GM12872 (cell line): ENCODE results near the gene GPX2.
A peak's percentile ranks its signal among the peaks of the same experiment; 100 is the strongest.

ENCODE experiments used
- CTCF ChIP-seq: IDR thresholded peaks from 3 replicates; pipeline ENCODE4 v1.5.1; 2011; ENCODE audit warnings: low read depth, mild to moderate bottlenecking, low read length, moderate library complexity; ENCODE audit not compliant: insufficient read depth

The GPX2 gene

GRCh38 chr14:64956697-64957406 lies 14.3 kb upstream of the GPX2 start:
- TF ChIP-seq CTCF = no peak

- TF ChIP-seq CTCF = no peak
Measured at GRCh38 chr14:64955297-64955696, 12.8 kb upstream of the GPX2 start.

DNA sequence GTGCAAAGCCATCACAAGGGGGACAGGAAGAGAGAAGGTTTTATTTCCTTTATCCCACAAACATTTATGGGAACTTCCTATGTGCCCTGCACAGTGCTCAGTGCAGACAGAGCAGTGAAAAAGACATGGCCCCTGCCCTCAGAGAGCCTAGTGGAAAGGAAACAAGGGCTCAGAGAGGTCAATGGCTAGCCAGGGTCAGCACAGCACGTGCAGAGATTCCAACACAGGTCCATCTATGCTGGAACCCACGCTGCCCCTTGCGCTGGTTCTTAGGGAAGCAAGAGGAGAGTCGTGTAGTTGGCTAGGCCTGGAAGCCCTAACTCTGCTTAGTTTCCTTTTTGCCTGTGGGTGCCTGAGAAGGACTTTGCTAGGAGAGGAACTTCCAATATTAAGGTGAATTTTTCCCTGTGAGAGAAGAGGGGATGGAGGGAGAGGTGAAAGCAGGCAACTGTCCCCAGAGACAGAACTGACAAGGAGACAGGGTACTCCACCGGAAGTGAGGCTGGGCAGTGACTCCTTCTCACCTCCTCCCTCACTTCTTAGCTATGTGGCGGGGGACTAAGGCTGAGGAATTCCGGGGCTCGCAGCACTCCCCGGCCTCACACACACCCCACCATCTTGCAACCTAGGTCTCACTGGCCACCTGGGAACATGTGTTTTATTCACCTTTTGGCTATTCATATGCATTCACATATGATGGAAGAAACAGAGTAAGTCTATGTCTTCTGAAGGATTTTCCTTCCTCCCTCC lies 12.1 kb upstream of the GPX2 start:
- no peak for TF ChIP-seq CTCF

GRCh38 chr14:64953661-64954060 lies 11.1 kb upstream of the GPX2 start:
- no peak for TF ChIP-seq CTCF

DNA sequence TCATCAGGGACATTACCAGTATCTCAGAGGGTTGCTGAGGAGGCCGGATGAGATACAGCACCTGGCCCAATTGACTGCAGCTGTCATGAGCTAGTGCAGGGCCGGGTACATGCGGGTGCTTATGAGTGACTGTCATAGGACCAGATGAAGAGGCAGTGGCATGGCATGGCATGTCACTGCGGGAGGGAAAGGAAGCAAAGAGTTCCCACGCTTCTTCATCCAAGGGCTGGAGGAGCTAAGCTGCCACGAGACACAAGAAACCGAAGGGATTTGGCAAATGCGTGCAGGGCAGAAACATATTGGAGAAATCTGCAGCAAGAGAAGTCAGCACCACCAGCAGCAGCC lies 10.7 kb upstream of the GPX2 start:
- TF ChIP-seq CTCF = no peak

GRCh38 chr14:64952598-64953309 lies 10.2 kb upstream of the GPX2 start:
- peak; percentile 50 for TF ChIP-seq CTCF

DNA sequence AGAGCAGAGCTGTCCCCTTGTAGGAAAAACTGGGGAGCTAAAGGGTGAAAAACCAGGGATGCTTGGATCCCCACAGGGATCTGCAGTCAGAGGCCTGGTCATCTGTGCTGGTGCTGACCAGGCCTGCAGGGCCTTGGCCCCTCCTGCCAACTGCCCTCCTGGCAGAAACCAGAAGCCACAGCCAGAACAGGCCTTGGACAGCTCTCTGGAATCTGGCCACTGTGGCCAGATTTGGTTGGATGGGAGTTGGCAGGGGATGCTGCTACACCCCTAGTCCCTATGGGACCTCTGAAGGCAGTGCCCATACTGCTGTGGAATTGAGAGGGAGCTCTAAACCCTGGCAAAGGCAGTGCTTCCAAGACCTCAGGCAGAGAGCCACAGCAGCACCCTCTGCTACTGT lies 9.2 kb upstream of the GPX2 start:
- TF ChIP-seq CTCF = no peak
